ENCODE measurements around the gene CRELD2.

The CRELD2 gene

DNA sequence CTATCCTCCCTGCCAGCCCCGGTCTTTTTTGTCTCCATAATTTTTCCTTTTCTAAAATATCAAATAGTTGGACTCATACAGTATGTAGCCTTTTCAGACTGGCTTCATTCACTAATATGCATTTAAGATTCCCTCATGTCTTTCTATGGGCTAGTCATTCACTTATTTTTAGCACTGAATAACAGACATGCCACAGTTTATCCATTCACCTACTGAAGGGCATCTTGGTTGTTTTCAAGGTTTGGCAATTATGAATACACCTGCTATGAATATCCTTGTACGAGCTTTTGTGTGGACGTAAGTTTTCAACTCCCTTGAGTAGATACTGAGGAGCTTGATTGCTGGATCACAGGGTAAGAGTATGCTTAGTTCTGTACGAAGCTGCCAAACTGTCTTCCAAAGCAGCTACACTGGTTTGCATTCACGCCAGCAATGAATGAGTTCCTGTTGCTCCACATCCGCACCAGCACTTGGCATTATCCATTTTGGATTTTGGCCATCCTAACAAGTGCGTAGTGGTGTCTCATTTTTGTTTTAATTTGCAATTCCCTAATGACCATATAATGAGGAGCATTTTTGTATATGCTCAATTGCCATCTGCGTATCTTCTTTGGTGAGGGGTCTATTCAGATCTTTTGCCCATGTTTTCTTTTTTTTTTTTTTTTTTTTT is 21.3 kb upstream of the CRELD2 start:
- no peak overlapping the region for H3K4me3 ChIP-seq (ENCODE audit: low read depth, low read length)
- no peak for DNase-seq (ENCODE audit: low read depth)
- TF ChIP-seq, protein P1, sequence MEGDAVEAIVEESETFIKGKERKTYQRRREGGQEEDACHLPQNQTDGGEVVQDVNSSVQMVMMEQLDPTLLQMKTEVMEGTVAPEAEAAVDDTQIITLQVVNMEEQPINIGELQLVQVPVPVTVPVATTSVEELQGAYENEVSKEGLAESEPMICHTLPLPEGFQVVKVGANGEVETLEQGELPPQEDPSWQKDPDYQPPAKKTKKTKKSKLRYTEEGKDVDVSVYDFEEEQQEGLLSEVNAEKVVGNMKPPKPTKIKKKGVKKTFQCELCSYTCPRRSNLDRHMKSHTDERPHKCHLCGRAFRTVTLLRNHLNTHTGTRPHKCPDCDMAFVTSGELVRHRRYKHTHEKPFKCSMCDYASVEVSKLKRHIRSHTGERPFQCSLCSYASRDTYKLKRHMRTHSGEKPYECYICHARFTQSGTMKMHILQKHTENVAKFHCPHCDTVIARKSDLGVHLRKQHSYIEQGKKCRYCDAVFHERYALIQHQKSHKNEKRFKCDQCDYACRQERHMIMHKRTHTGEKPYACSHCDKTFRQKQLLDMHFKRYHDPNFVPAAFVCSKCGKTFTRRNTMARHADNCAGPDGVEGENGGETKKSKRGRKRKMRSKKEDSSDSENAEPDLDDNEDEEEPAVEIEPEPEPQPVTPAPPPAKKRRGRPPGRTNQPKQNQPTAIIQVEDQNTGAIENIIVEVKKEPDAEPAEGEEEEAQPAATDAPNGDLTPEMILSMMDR (IDR thresholded peaks at IDR 0.05; ENCODE audit: insufficient read depth, low read depth, low read length, missing control alignments), result no peak

DNA sequence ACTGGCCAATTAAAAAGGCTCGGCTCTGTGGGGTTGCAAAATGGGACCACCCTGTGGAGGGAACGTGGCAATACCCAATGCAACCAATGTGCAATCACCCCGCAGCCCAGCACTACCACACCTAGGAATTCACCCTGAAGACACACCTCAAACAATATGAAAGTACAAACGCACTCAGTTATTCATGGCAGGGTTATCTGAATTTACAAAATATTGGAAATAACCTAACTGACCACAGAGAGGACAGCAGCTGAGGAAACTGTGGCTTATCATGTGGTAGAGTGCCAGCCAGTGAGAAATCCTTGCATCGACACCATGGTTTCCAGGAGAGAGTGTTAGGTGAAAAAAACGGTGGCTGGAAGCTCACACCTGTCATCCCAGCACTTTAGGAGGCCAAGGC is 18.9 kb upstream of the CRELD2 start:
- TF ChIP-seq, protein P1 (IDR thresholded peaks at IDR 0.05; ENCODE audit: insufficient read depth, low read depth, low read length, missing control alignments), result no peak
- DNase-seq (ENCODE audit: low read depth), result no peak
- no peak overlapping the region for H3K4me3 ChIP-seq (ENCODE audit: low read depth, low read length)

DNA sequence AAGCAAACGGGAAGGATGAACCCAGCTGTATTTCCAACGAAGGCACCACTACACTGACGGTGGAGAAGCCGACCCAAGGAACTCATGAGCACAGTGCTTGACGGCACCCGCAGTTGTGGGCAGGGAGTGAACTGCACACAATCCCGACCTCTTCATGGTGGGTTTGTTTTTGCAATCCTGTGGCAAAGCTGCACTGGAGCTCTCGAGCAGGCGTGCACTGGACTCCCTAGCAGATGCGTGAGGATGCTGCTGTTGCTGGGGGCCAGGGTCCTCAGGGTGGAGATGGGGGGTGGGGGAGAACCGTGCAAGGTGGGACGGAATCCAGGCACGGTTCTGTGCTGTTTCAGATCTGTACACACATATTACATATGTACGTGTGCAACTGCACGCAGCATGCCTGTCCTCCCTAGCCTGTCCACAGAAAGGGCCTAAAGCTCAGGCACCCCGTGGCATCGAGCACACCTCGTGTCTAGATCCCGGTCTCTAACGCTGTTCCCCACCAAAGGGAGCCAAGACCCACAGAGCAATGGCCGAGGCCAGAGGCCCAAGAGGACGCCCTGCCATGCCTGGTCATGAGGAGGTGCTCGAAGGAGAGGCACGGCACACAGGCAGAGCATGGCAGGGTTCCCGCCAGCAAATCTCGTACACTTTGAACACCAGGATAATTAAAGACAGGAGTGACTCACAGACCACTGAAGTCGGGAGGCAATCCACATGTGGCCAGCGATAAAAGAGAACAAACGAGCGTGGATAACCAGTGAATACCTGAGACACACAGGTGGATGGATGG is 17.8 kb upstream of the CRELD2 start:
- TF ChIP-seq, protein P1 (IDR thresholded peaks at IDR 0.05; ENCODE audit: insufficient read depth, low read depth, low read length, missing control alignments), result no peak
- H3K4me3 ChIP-seq (ENCODE audit: low read depth, low read length), result no peak overlapping the region
- no peak for DNase-seq (ENCODE audit: low read depth)

DNA sequence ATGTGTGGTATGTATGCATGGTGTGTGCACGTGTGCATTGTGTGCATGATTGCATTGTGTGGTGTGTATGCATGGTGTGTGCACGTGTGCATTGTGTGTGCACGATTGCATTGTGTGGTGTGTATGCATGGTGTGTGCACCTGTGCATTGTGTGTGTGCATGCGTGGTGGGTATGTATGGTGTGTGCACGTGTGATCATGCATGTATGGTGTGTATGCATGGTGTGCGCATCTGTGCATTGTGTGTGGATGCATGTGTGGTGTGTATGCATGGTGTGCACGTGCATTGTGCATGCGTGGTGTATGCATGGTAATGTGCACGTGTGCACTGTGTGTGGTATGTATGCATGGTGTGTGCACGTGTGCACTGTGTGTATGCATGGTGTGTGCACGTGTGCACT is 17.0 kb upstream of the CRELD2 start:
- TF ChIP-seq, protein P1 (IDR thresholded peaks at IDR 0.05; ENCODE audit: insufficient read depth, low read depth, low read length, missing control alignments), result no peak
- no peak overlapping the region for H3K4me3 ChIP-seq (ENCODE audit: low read depth, low read length)
- no peak for DNase-seq (ENCODE audit: low read depth)

DNA sequence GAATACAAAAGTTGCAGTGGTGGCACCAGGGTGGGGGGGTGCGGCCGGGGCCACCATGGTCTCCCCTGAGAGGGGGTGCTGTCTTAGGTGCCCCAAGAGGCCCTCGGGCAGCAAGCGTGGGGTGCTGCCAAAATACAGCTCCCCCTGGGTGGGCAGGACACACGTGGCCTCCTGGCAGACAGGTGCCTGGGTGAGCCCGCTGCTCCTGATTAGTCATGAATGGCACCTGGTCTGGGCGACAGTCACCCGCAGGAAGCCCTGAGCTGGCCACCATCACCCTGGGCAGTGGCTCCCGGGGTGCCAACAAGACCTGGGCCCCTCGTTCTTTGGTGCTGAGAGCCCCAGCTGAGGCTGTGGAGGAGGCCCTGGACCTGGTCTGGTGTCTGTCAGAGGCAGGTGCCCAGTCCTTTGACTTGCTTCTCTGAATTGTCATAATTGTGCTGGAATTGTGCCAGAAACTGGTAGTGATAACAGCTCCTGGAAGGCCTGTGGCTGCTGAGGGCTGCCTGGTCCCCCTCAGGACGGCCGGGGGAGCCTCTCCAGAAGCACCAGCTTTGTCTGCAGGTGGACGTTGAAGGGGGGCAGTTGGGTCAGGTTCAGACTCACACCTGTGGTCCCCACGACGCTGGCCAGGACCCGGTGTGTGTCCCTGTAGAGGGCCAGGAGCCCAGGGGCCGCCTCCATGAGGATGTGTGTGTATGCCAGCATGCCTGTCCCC is 15.0 kb upstream of the CRELD2 start:
- TF ChIP-seq, protein P1 (IDR thresholded peaks at IDR 0.05; ENCODE audit: insufficient read depth, low read depth, low read length, missing control alignments), result no peak
- H3K4me3 ChIP-seq (ENCODE audit: low read depth, low read length), result no peak overlapping the region
- DNase-seq (ENCODE audit: low read depth), result no peak

DNA sequence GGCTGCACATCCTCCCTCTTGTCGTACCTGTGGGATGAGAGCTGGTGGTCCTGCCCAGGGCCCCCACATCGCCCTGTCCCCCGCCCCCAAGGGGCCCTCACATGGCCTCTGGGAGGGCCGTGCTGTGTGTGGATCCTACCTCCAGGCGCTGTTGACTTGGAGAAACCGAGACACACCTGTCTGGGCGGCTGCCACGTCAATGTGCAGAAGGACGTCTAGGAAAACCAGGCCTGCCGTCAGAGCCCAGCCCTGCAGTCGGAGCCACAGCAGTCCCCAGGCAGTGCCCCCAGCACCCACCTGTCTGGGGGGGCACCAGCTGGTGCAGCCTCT is 14.4 kb upstream of the CRELD2 start:
- no peak overlapping the region for H3K4me3 ChIP-seq (ENCODE audit: low read depth, low read length)
- TF ChIP-seq, protein P1 (IDR thresholded peaks at IDR 0.05; ENCODE audit: insufficient read depth, low read depth, low read length, missing control alignments), result no peak
- DNase-seq (ENCODE audit: low read depth), result no peak

Measured in GM12865 (cell line).